LNCAP (cell line): ENCODE measurements around the gene SNAP91.

Experiments used
- TF ChIP-seq, protein P1 (sequence below): fragments of 450-650 bp; IDR thresholded peaks from 2 replicates; pipeline ENCODE4 v1.5.1; 2017; ENCODE audit warnings: mild to moderate bottlenecking

The SNAP91 gene, protein sequence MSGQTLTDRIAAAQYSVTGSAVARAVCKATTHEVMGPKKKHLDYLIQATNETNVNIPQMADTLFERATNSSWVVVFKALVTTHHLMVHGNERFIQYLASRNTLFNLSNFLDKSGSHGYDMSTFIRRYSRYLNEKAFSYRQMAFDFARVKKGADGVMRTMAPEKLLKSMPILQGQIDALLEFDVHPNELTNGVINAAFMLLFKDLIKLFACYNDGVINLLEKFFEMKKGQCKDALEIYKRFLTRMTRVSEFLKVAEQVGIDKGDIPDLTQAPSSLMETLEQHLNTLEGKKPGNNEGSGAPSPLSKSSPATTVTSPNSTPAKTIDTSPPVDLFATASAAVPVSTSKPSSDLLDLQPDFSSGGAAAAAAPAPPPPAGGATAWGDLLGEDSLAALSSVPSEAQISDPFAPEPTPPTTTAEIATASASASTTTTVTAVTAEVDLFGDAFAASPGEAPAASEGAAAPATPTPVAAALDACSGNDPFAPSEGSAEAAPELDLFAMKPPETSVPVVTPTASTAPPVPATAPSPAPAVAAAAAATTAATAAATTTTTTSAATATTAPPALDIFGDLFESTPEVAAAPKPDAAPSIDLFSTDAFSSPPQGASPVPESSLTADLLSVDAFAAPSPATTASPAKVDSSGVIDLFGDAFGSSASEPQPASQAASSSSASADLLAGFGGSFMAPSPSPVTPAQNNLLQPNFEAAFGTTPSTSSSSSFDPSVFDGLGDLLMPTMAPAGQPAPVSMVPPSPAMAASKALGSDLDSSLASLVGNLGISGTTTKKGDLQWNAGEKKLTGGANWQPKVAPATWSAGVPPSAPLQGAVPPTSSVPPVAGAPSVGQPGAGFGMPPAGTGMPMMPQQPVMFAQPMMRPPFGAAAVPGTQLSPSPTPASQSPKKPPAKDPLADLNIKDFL

DNA sequence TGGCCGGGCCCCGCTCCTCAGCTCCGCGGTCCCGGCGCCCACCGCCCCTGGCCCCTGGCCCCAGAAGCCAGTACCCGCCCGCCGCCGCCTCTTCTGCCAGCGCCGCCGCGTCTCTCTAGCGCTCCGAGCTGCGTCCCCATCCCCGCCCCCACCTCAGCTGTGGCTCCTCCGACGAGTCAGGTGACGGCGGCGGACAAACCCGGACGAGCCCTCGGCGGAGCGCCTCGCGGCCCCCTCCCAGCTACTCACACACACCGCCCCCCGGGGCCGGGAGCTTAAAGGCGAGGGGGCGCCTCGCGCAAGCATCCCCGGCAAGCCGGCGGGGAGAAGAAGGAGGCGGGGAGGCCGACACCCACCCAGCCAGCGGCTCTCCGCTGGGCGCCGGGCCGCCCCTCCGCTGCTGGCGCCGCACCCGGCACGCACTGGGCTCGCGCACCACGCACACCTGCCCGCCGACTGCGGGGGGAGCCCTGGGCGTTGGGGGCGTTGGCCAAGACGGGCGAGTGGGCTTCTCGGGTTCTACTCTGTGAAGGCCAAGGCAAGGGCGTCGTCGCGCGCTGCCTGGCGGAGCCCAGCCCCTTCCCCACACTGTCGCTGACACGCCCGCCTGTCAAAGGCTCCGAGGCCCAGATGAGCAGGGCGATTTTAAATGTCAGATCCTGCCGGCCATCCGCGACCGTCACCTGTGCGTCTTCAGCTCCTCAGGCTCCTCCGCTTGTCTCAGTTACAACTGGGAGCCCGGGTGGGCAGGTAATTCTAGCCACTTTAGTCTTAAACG is at the start of gene SNAP91:
Gene SNAP91, minus strand, starts transcription at position 132 of the 778 bp plus-strand sequence. CDS start 1,174 bp downstream, outside the sequence.
- TF ChIP-seq, protein P1, sequence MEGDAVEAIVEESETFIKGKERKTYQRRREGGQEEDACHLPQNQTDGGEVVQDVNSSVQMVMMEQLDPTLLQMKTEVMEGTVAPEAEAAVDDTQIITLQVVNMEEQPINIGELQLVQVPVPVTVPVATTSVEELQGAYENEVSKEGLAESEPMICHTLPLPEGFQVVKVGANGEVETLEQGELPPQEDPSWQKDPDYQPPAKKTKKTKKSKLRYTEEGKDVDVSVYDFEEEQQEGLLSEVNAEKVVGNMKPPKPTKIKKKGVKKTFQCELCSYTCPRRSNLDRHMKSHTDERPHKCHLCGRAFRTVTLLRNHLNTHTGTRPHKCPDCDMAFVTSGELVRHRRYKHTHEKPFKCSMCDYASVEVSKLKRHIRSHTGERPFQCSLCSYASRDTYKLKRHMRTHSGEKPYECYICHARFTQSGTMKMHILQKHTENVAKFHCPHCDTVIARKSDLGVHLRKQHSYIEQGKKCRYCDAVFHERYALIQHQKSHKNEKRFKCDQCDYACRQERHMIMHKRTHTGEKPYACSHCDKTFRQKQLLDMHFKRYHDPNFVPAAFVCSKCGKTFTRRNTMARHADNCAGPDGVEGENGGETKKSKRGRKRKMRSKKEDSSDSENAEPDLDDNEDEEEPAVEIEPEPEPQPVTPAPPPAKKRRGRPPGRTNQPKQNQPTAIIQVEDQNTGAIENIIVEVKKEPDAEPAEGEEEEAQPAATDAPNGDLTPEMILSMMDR = no peak

DNA sequence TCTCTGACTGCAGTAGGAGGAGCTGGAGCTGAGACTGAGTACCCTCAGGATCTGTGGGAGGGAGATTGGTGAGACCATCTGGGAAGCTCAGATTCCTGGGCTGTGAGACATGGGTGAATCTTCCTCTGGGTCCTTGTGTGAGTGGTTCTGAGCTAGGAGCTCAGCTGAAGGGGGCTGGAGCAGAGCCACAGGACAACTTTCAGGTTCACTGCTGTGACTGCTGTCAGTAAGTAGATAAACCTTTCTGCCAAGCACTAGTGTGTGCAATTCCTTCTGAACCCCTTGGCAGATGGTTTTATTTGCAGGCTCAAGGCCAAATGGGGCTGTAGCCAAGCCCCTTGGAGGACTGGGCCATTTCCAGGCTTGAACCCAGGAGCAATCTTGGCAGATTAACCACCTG is 49.6 kb upstream of the SNAP91 start:
- TF ChIP-seq, protein P1 = no peak

DNA sequence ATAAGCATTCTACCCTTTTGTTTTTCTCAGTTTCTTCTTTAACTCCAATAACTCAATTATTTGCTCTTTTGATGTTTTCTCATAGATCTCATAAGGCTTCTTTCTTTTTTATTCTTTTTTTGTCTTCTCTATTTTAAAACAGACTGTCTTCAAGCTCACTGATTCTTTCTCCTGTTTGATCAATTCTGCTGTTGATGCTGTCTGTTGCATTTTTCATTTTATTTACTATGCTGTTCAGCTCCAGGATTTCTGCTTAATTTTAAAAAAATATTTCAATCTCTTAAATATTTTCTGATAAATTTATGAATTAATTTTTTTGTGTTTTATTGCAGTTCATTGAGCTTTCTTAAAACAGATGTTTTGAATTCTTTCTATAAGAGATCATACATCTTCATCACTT is 48.1 kb upstream of the SNAP91 start:
- TF ChIP-seq, protein P1 = no peak

DNA sequence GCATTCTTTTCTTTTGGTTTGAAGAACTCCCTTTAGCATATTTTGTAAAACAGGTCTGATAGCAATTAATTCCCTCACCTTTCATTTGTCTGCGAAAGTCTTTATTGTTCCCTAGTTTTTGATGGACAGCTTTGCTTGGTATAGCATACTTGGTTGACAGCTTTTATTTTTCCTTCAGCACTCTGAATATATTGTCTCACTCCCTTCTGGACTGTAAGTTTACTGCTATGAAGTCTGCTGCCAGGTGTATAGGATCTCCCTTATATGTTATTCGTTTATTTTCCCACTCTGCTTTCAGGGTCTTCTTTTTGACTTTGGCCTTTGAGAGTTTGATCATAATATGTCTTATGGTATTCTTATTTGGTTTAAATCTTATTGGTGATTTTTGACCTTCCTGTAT is 47.7 kb upstream of the SNAP91 start:
- TF ChIP-seq, protein P1 = no peak

DNA sequence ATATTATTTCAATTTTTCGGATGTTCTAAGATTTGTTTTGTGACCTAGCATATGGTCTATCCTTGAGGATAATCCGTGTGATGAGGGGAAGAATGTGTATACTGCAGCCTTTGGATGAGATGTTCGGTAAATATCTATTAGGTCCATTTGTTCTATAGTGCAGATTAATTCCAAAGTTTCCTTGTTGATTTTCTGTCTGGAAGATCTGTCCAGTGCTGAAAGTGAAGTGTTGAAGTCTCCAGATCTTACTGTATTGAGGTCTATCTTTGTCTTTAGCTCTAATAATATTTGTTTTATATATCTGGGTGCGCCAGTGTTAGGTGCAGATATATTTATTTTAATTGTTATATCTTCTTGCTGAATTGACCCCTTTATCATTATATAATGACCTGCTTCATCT is 32.2 kb upstream of the SNAP91 start:
- TF ChIP-seq, protein P1 = no peak

DNA sequence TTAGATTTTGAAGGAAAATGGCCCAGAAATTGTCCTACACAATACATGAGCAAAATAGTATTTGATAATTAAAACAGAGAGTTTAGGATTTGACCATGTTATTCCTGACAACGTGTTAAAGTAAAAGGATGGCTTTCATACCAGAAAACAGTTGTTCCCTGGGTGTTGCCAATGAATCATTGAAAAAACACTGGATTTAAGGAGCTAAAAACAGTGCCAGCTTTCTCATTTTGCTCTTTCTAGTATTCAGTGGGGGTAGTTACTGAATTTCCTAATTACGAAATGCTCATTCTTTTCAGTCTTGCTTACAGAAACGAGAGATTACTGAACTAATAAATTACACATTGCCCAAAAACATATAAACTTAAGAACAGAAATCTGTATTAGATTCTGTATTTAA is 26.6 kb upstream of the SNAP91 start:
- TF ChIP-seq, protein P1 = no peak

DNA sequence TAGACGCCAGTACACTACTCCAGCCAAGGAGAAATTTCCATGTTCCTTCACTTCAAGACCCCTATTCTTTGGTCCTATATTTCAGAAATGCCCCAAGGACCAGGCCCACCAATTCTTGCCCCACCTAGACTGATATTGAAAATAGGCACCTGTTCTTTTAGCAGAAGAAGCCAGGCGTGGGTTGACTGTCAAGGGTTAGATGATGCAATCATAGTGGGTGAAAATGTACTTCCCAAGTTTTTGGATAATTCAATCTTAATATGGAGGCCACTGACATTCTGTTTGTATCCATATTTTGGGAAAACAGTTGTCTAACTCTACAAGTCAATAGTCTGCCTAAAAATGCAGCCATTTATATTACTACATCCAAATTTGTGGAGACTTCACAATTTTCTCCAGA is 21.0 kb upstream of the SNAP91 start:
- TF ChIP-seq, protein P1 = no peak
